ENCODE measurements around the gene PARP1. TPM values are rescaled to one million over a fixed set of nuclear protein-coding genes. Genes with fewer than 3 reads are reported as not detected.

The PARP1 gene
- total RNA-seq, 2 donors from 2014 or later = 70.3 TPM

- peak overlapping the region; percentile 85 for H3K4me3 ChIP-seq
- H3K36me3 ChIP-seq = peaks cover 8% of the 10 kb centered on the region
- H3K9me3 ChIP-seq = no peaks in the 10 kb centered on the region
- H3K27me3 ChIP-seq (replicated peaks; ENCODE audit: insufficient read depth) = no peaks in the 10 kb centered on the region
- H3K4me1 ChIP-seq (ENCODE audit: control insufficient read depth in 1 of 2, low read depth in 2 of 2) = peaks cover 21 to 44% of the 10 kb centered on the region in 2 donors
- DNase-seq (ENCODE audit: low spot score) = no peak
- no peak overlapping the region for H3K27ac ChIP-seq
- no peak for ATAC-seq (ENCODE audit: insufficient number of reproducible peaks, low FRiP score, low read depth)
- TF ChIP-seq CTCF (IDR thresholded peaks at IDR 0.05) = no peak
Observed at GRCh38 chr1:226406401-226406881, 1.5 kb downstream of the PARP1 start.

GRCh38 chr1:226405411-226405988 is 2.4 kb downstream of the PARP1 start:
- Histone ChIP-seq H3K27me3 (replicated peaks; ENCODE audit: insufficient read depth) (no peaks in the 10 kb centered on the region), H3K27ac (no peak overlapping the region), H3K36me3 (peaks cover 17% of the 10 kb centered on the region), H3K4me3 (no peak overlapping the region), H3K4me1 (ENCODE audit: control insufficient read depth in 1 of 2, low read depth in 2 of 2) (peaks cover 21 to 39% of the 10 kb centered on the region in 2 donors), H3K9me3 (no peaks in the 10 kb centered on the region)
- no peak for TF ChIP-seq CTCF (IDR thresholded peaks at IDR 0.05)
- ATAC-seq (ENCODE audit: insufficient number of reproducible peaks, low FRiP score, low read depth) (no peak), DNase-seq (ENCODE audit: low spot score) (no peak)

- no peak for TF ChIP-seq CTCF (IDR thresholded peaks at IDR 0.05)
- no peak for ATAC-seq (ENCODE audit: insufficient number of reproducible peaks, low FRiP score, low read depth)
- H3K27me3 ChIP-seq (replicated peaks; ENCODE audit: insufficient read depth) = no peaks in the 10 kb centered on the region
- H3K4me1 ChIP-seq (ENCODE audit: control insufficient read depth in 1 of 2, low read depth in 2 of 2) = peaks cover 21 to 39% of the 10 kb centered on the region in 2 donors
- DNase-seq (ENCODE audit: low spot score) = no peak
- H3K9me3 ChIP-seq = no peaks in the 10 kb centered on the region
- H3K4me3 ChIP-seq = no peak overlapping the region
- H3K27ac ChIP-seq = no peak overlapping the region
- peaks cover 18% of the 10 kb centered on the region for H3K36me3 ChIP-seq
Observed at GRCh38 chr1:226404904-226405222, 3.0 kb downstream of the PARP1 start.

GRCh38 chr1:226404063-226404903 is 3.6 kb downstream of the PARP1 start:
- H3K36me3 ChIP-seq = peaks cover 18% of the 10 kb centered on the region
- H3K4me1 ChIP-seq (ENCODE audit: control insufficient read depth in 1 of 2, low read depth in 2 of 2) = peaks cover 21 to 39% of the 10 kb centered on the region in 2 donors
- TF ChIP-seq CTCF (IDR thresholded peaks at IDR 0.05) = no peak
- ATAC-seq (ENCODE audit: insufficient number of reproducible peaks, low FRiP score, low read depth) (no peak), DNase-seq (ENCODE audit: low spot score) (no peak)
- H3K27me3 ChIP-seq (replicated peaks; ENCODE audit: insufficient read depth) = no peaks in the 10 kb centered on the region
- H3K4me3 ChIP-seq = no peak overlapping the region
- no peak overlapping the region for H3K27ac ChIP-seq
- H3K9me3 ChIP-seq = no peaks in the 10 kb centered on the region

- Histone ChIP-seq H3K4me3 (no peak overlapping the region), H3K4me1 (ENCODE audit: control insufficient read depth in 1 of 2, low read depth in 2 of 2) (peaks cover 21 to 43% of the 10 kb centered on the region in 2 donors), H3K27me3 (replicated peaks; ENCODE audit: insufficient read depth) (no peaks in the 10 kb centered on the region), H3K9me3 (no peaks in the 10 kb centered on the region), H3K36me3 (peaks cover 18% of the 10 kb centered on the region), H3K27ac (no peak overlapping the region)
- no peak for TF ChIP-seq CTCF (IDR thresholded peaks at IDR 0.05)
- no peak for ATAC-seq (ENCODE audit: insufficient number of reproducible peaks, low FRiP score, low read depth)
- no peak for DNase-seq (ENCODE audit: low spot score)
Observed at GRCh38 chr1:226403201-226404034, 4.5 kb downstream of the PARP1 start.
